T-helper 9 cell (primary cell): ENCODE data around the gene ZDHHC8.

Source experiments
- DNase-seq: peaks from one replicate; pipeline ENCODE4 v3.0.0-alpha.2; 2020
- total RNA-seq, 2 donors: gene quantifications; one replicate each; lab custom pipeline; 2026; lab: John Stamatoyannopoulos, UW

ZDHHC8 gene
- total RNA-seq, result 43.9 to 51.1 reads per million in 2 donors

- peak; percentile 59 for DNase-seq
These were observed at the start of gene ZDHHC8 for GRCh38 chr22:20131597-20131858. Gene ZDHHC8 (plus strand): TSS chr22:20131804. CDS start chr22:20131948, 144 bp downstream.

- no peak for DNase-seq
These were observed 48.3 kb upstream of the ZDHHC8 start for GRCh38 chr22:20083157-20083890.

DNA sequence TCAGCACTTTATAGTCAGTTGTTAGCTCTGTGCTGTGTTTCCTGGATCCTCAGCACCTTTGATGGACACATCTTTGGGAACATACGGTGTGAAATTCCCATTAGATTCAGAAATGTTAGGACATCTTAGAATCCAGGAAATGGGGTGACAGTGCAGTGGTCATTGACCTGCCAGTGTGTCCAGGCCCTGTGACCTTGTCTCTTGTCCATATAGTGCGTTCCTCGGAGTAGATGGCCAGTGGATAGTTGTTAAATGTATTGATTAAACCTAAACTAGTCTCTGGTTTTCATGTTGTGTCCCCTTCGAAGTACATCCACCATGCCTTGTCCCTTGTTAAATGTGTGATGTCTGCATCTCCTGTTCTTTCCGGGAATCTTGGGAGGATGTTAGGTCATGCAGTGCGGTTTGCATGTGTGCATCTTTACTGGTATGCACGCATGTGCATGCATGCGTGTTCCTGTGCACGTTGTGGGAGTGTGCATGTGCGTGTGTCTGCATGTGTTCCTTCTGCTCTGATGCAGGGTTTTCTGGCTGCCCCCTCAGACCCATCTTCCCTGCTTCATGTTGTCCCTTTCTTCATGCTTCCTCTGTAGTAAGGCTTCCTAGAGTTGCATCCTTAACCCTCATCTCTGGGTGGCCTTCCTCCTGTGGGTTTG, 47.6 kb upstream of the ZDHHC8 start:
- no peak for DNase-seq

GRCh38 chr22:20084547-20085413, 46.8 kb upstream of the ZDHHC8 start:
- no peak for DNase-seq

DNA sequence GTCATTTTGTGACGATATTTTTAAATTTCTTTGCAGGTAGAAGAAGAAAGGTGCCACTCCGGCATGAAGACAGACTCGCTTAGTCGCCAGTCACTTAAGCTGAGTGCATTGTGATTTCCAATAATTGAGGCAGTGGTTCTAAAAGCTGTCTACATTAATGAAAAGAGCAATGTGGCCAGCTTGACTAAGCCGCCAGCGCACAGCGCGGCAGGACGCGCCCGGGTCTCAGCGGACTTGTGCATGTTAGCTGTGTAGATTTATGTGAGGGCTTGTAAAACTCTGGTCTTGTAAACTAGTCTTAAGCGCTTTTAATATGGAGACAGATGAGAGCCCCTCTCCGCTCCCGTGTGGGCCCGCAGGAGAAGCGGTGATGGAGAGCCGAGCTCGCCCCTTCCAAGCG, 46.0 kb upstream of the ZDHHC8 start:
- DNase-seq, result no peak

DNA sequence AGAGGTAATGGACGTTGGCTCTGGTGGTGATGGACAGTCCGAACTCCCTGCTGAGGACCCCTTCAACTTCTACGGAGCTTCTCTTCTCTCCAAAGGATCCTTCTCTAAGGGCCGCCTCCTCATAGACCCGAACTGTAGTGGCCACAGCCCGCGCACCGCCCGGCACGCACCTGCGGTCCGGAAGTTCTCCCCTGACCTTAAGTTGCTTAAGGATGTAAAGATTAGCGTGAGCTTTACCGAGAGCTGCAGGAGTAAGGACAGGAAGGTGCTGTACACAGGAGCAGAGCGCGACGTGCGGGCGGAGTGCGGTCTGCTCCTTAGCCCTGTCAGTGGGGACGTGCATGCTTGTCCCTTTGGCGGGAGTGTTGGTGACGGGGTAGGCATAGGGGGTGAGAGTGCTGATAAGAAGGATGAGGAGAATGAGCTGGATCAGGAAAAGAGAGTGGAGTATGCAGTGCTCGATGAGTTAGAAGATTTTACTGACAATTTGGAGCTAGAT, 45.5 kb upstream of the ZDHHC8 start:
- no peak for DNase-seq

DNA sequence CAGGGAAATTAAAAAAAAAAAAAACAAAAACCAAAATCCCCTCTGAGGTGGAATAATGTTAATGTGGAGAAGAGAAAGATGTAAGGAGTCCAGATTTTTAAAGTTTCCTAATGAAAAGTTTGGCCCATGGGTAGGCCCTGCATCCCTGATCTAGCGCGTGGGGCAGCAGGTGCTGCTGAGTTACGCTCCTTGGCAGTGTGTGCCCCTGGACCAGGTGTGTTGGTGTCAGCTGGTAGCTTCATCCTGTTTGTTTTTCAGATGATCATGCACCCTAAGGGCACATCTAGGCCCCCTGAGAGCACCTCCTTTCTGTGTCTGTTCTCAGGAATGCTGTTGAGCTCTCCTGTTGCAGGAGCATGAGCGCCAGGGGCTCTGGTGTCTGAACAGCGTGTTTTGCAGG, 44.8 kb upstream of the ZDHHC8 start:
- DNase-seq, result no peak

GRCh38 chr22:20087319-20088262, 44.0 kb upstream of the ZDHHC8 start:
- no peak for DNase-seq

DNA sequence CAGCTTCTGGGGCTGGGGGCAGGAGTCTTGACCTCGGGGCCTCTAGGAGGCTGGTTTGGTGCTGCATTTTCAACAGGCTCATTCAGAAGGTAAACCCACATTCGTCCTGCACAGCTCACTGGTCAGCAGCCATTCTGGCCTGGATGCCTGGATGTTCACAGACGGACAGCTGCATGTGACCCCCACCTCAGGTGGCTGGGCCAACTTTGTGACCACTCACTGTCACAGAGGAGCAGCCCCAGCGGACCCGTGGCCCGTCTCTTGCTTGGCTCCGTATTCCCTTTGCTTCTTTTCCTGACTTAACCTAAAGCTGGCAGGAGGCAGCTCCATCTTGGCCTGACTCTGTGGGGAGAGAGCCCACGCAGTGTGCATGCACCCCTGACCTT, 43.3 kb upstream of the ZDHHC8 start:
- DNase-seq, result no peak

DNA sequence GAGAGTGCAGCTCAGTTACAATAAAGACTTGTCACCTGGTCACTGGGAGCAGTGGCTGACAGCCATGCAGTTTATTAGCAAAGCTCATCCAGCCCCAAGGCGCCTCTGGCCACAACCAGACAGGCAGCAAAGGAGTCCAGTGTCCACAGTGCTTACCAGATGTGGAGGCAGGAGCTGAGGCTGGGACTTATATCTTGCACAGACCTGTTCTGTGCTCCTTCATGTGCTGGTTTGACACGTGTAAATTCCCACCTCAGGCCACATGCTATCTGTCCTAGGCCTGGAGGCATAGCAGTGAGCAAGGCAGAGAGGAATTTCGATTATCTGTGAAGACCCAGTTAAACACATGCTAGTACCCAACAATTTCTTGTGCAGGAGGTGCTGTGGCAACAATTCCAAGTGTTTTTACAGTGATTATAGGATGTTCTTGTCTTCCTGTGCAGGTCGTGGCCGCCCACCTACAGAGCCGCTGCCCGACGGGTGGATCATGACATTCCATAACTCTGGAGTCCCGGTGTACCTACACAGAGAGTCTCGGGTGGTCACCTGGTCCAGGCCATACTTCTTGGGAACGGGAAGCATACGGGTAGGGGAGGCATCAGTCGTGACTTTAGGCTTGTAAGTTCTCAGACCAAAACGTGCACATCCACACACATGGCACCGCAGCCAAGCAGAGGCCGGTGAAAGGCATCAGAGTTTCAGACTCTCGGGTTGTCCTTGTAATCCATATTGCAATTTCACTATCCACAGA, 42.2 kb upstream of the ZDHHC8 start:
- no peak for DNase-seq

GRCh38 chr22:20089977-20090729, 41.5 kb upstream of the ZDHHC8 start:
- DNase-seq, result no peak

DNA sequence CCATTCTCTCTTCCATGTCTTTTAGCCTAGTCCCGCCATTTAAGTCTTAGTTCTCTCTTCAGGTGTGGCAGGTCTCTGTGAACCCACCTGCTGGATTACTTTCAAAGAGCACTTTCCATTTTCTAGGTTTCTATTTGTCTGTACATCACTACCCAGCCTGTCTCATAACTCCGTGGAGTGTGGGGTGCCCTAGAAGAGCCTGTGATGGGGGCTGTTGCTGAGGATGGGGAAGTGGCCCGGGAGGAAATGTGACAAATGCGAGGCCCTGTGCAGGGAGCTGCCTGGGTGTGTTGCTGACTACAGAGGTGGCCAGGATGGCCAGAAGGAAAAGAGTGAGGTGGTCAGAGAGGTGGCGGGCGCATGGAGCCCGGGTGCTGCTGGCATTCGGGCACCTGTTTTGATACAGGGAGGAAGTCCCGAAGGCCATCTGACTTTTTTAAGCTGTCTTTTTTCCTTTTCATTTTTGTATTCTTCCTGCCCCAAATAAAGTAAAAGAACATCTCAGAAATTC, 40.8 kb upstream of the ZDHHC8 start:
- DNase-seq, result no peak

GRCh38 chr22:20091690-20092476, 39.7 kb upstream of the ZDHHC8 start:
- no peak for DNase-seq

DNA sequence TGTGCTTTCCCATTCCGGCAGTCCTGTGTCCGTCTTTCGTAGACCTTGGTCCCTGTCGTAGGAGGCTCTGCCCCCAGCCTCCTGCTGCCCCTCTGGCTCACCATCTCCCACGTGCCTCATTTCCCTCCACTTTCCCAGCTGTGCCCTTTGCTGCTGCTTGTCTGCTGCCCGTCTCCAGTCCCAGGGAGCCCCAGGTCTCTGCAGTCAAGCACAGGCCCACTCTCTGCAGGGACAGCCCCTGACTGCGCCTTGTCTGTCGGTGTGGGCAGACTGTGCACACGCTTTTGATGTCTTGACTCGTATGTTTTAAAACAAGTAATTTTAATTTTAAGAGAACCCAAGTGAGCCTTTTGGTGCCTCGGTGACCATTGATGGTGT, 39.1 kb upstream of the ZDHHC8 start:
- DNase-seq, result no peak

DNA sequence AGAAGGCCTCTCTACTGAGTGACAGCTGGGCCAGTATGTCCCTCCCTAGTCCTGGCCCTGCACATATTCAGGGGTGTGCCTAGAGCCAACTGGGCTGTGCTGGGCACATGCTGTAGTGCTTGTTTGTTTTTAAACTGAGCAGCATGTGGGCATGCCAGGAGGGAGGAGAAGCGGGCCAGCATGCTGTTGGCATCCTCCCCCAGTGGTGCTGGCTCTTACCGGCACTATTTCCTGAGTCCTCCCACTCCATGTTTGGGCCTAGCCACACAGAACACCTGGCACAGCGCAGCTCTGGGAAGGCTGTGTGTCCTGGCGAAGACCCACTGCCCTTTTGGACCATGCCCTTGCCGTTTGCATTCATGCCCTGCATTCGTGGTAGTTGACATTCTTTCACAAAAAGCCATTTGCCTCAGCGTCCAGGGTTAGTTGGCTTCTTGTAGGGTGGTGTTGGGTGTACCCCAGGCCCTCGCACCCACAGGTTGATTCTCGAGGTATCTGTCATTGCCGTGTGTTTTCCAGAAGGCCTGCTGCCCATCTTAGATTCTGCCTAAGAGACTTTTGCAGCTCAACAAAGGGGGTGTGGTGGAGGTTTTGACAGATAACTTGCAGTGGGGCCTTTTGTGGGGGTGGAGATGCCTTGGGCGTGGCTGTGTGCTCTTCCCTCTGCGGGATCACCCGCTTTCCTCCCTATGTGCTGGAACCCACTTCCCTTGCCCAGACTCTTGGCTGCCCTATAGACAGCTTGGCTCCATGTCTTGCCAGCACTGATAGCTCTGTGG, 38.0 kb upstream of the ZDHHC8 start:
- no peak for DNase-seq

GRCh38 chr22:20094197-20094807, 37.3 kb upstream of the ZDHHC8 start:
- no peak for DNase-seq

GRCh38 chr22:20095521-20095920, 36.1 kb upstream of the ZDHHC8 start:
- no peak for DNase-seq

GRCh38 chr22:20096574-20097420, 34.8 kb upstream of the ZDHHC8 start:
- DNase-seq, result no peak
